Hindlimb muscle (tissue), 1 donor: Measurements from ENCODE around the gene ZNF140. TPM values are rescaled to one million over a fixed set of nuclear protein-coding genes. Genes with fewer than 3 reads are reported as not detected.
A peak's percentile ranks its signal among the peaks of the same experiment; 100 is the strongest.

Experiments used
- DNase-seq: peaks from one replicate; pipeline ENCODE4 v3.0.0-alpha.2; 2013
- polyA plus RNA-seq: library from polyadenylated mRNA; unstranded; fragments of 120-200 nt; gene quantifications from one replicate; pipeline ENCODE4 v1.2.1, GENCODE V29; 2013; ENCODE audit not compliant: insufficient read length

The ZNF140 gene
- polyA plus RNA-seq, 1 donor: 14.9 TPM

GRCh38 chr12:133130038-133130807 is 49.5 kb downstream of the ZNF140 start, which contains the start of the genes ZNF10 and ZNF891:
Gene ZNF10, plus strand, starts transcription at chr12:133130627. Its CDS starts 13,866 bp downstream, at chr12:133144493.
Gene ZNF891, minus strand, starts transcription at chr12:133130274. Its CDS starts 8,356 bp downstream, at chr12:133121918.
- peak; percentile 95 for DNase-seq

GRCh38 chr12:133130808-133131128 is 50.0 kb downstream of the ZNF140 start:
- DNase-seq: no peak

- no peak for DNase-seq
Measured at GRCh38 chr12:133135747-133136146, 55.0 kb downstream of the ZNF140 start.

- DNase-seq: no peak
Measured at GRCh38 chr12:133145981-133146380, 65.3 kb downstream of the ZNF140 start.

GRCh38 chr12:133156125-133156690 is 75.5 kb downstream of the ZNF140 start:
- no peak for DNase-seq

Other genes with a start within 250 kb of the ZNF140 start
- gene CHFR, start 193.3 kb upstream of the ZNF140 start, polyA plus RNA-seq: 20.0 TPM
- 13.5 TPM for gene ZNF605, start 124.6 kb upstream of the ZNF140 start, polyA plus RNA-seq
- 7.9 TPM for gene ZNF26, start 94.6 kb upstream of the ZNF140 start, polyA plus RNA-seq
- 28.3 TPM for gene ZNF84, start 43.4 kb upstream of the ZNF140 start, polyA plus RNA-seq
- gene ZNF891, start 49.4 kb downstream of the ZNF140 start, polyA plus RNA-seq: 2.4 TPM
- 6.2 TPM for gene ZNF10, start 49.7 kb downstream of the ZNF140 start, polyA plus RNA-seq
- 10.2 TPM for gene ZNF268, start 100.6 kb downstream of the ZNF140 start, polyA plus RNA-seq
- gene ANHX, start 155.0 kb downstream of the ZNF140 start, polyA plus RNA-seq: not detected